HG03095 (cell line): Measurements from ENCODE around the gene C1GALT1.
"Not testable (repeated sequence)": the region's sequence is repeated elsewhere in the genome, so short reads cannot be mapped to it uniquely, and the experiment has no call there.

Experiments used
- ATAC-seq: cut with Tn5 transposase; IDR thresholded peaks from one replicate; pipeline ENCODE4 v1.9.1; 2021; ENCODE audit warnings: moderate library complexity; ENCODE audit not compliant: unreplicated experiment

The C1GALT1 gene

GRCh38 chr7:7182156-7183060 is at the start of gene C1GALT1:
C1GALT1 (plus strand) TSS chr7:7182544; CDS start chr7:7234320, 51,776 bp downstream.
- peak; percentile 83 for ATAC-seq

DNA sequence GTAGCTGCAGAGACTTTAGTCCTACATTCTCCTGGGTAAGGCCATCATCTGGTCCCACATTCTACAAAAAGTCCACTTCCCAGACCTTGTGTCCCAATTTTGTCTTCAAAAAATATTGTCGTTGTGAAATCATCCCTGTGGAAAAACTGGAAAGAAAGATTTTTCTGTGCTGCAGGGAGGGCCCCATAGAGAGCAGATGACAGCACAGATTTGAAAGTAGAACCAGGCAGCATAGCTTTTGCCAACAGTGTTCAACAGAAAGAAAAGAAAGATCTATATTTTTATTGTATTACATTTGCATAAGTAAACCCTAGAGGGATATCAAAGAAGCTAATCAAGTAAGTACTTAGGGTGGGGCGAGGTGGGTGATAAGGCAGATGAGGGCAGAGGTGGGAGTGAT is 48.3 kb upstream of the C1GALT1 start:
- no peak for ATAC-seq

DNA sequence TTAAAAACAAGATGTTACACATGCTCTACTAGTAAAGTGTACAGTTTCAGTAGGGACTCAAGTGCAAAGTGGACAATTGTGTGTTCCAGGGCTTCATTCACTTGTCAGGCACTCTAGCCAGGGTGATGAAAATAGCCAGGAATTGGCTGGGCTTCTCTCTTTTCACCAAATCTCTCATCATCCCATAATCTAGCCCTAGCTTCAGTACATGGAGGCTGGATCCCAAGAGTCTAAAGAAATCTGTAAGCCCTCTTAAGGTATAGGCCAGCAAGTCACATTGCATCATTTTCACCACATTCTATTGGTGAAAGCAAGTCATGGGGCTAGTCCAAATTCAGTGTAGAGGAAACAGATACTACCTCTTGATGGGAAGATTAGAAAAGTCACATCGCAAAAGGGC is 47.3 kb upstream of the C1GALT1 start:
- no peak for ATAC-seq

DNA sequence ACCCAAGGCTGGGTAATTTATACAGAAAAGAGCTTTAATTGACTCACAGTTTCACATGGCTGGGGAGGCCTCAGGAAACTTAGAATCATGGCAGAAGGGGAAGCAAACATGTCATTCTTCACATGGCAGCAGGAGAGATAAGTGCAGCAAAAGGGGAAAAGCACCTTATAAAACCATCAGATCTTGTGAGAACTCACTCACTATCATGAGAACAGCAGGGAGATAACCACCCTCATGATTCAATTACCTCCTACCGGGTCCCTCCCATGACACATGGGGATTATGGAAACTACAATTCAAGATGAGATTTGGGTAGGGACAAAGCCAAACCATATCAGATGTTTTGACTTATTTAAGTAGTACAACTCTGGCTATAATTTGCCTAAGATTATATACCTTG is 46.4 kb upstream of the C1GALT1 start:
- ATAC-seq, result not testable (repeated sequence)

- no peak for ATAC-seq
These were observed 45.6 kb upstream of the C1GALT1 start for GRCh38 chr7:7136466-7137381.

DNA sequence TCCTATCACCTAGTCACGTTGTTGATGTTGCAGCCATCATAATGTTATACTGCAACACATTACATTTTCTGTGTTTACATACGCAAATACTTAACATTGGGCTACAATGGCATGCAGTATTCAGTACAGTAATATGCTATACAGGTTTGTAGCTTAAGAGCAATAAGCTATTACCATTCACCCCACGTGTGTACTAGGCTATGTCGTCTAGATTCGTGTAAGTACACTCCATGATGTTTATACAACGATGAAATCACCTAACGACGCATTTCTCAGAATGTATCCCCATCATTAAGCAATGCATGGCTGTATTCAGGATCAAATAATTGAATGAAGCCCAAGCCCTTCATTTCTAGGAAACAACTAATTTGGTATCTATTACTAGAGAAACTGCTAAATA is 43.4 kb upstream of the C1GALT1 start:
- no peak for ATAC-seq

DNA sequence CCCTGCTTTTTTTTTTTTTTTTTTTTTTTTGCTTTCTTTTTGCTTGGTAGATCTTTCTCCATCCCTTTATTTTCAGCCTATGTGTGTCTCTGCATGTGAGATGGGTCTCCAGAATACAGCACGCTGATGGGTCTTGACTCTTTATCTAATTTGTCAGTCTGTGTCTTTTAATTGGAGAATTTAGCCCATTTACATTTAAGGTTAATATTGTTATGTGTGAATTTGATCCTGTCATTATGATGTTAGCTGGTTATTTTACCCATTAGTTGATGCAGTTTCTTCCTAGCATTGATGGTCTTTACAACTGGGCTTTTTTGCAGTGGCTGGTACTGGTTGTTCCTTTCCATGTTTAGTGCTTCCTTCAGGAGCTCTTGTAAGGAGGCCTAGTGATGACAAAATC is 38.9 kb upstream of the C1GALT1 start:
- not testable (repeated sequence) for ATAC-seq

DNA sequence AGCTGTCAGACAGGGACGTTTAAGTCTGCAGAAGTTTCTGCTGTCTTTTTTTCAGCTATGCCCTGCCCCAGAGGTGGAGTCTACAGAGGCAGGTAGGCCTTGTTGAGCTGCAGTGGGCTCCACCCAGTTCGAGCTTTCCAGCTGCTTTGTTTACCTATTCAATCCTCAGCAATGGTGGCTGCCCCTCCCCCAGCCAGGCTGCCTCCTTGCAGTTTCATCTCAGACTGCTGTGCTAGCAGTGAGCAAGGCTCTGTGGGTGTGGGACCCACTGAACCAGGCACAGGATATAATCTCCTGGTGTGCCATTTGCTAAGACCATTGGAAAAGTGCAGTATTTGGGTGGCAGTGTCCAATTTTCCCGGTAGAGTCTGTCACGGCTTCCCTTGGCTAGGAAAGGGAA is 37.2 kb upstream of the C1GALT1 start:
- ATAC-seq, result not testable (repeated sequence)

DNA sequence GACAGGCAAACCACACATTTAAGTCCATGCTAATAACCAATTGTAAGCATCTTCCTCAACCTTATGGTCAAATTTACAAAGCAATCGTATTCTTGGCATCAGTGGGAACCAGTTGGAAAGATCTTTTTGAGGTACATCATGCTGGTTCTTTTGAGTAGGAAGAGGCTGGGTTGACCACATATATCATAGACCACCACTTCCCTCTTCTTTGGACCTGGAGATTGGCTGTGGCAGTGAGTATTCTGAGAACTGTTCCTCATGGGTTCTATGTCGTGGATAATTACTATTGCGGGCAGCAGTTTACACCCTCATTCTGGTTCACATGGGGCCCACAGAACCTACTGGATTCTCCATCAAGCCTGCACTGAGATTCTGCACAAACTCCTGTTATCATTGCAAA is 35.5 kb upstream of the C1GALT1 start:
- ATAC-seq, result no peak

DNA sequence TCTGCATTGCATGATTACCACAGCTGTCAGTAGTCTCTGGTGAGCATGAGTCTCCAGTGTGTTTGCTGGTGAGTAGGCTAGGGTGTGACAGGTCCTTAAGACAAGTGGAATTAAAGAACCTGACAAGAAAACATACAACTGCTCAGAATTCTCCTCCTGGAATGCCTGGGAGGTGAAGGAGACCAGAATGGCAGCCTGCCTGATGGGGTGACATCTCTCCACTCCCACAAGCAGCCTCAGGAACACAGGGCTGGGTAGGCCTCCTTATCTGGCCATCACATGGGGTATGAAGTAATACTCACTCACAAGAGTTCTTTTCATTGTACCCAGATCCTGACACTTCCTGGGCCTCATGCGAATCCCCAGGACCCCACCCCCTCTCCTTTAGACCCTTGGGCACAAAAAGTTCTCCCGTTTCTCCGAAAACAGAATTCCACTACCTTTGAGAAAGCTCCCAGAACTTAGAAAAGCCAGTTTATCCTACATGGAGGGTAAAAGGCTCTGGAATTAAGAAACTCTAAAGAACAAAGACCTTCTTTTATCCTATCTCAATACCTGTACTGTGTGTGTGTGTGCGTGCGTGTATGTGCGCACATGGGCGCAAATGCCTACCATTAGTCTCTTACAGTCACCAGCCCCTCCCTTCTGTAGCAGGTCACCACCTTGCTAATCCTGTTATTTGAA is 33.4 kb upstream of the C1GALT1 start:
- ATAC-seq, result no peak

DNA sequence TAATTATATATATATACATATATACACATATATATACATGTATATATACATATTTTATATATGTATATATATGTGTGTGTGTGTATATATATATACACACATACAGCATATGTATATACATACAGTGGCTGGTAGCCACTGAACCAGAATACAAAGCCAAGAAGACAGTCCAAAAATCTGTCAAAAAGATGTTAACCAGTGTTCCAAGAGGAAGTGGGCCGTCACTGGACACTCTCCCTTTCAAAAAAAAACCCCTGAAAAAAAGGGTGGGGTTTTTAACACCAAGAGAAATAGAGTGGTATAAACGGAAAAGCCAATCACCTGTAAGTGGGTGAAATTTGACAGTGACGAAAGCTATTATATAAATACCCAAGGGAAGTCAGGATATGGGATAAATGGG is 31.1 kb upstream of the C1GALT1 start:
- no peak for ATAC-seq

GRCh38 chr7:7151865-7152264 is 30.5 kb upstream of the C1GALT1 start:
- ATAC-seq, result no peak

GRCh38 chr7:7152315-7152714 is 30.0 kb upstream of the C1GALT1 start:
- no peak for ATAC-seq

DNA sequence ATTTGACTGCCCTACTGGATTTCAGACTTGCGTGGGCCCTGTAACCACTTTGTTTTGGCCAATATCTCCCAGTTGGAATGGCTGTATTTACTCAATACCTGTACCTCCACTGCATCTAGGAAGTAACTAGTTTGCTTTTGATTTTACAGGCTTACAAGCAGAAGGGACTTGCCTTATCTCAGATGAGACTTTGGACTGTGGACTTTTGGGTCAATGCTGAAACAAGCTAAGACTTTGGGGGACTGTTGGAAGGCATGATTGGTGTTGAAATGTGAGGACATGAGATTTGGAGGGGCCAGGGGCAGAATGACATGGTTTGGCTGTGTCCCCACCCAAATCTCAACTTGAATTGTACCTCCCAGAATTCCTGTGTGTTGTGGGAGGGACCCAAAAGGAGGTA is 28.0 kb upstream of the C1GALT1 start:
- not testable (repeated sequence) for ATAC-seq

GRCh38 chr7:7156663-7157062 is 25.7 kb upstream of the C1GALT1 start:
- ATAC-seq, result no peak

DNA sequence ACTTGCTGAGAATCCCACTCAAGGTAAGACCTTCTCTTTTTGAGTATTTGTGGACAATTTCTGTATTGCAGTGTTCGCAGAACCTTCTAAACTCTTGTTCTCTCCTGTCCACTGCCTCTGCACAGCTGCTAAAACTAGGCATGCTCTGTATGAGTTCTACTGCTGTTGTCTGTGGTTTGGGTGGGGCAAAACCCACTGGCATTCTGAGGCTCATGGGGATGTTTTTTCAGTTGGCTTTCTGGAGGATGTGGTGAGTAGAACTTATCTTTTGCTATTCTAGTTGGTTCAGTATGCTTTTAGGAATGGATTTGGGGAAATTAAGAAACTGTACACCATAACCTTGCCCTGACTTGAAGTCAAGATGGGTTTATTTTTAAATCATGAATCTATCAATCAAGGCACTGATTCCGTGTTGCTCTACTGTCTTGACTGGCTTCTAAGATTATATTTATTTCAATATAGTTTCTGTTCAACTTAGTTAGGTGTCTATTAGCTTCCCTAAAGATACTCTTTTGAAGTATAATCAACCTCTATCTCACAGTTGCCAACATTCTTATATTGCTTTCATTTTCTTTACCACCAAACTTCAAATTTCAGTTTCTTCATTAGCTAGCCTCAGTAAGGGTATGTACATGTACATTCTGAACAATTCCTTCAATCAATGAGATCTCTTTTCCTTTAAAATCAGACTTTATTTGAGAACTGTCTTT is 25.0 kb upstream of the C1GALT1 start:
- peak; percentile 82 for ATAC-seq

DNA sequence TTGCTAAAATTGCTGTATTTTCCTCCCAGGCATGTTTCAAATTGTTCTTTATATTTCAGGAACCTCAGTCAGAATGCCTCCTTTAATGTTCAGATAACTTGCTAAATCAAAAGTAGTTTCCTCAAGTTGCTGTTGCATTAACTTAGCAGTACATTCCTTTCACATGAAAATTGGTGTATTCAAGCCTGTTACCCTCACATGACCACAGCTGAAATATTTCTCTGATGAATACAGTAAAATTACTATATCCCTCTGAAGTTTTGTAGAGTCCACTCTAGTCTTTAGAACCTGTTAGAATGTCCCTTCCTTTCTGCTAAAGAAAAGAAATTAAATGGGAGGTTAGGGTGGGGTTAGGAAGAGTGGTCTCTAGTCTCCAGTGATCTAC is 24.5 kb upstream of the C1GALT1 start:
- ATAC-seq, result no peak

DNA sequence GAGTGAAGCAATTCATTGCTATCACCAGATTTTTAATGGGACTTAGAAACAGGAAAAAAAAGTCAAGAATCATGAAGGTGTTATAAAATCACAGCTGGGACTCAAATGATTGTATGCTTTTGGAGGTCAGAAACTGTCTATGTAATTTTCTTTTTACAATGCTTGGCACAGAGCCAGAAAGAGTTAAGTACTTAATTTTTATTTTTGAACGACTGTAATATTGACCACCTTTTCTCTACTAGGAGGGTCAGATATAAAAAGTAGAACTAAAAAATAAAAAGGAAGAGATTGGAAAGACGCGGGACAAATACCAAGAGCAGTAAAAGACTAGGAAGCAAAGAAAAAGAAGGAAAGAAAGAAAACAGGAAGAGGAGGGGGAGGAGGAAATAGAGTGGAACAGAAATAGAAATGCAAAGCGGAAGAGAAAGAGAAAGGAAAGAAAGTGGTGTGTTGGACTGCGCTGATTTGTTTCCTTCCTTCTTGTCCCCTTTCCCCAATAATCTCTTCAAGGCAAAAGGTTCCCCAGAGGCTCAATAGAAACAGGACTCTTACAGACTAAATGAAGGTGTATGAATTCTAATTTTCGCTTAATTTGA is 23.2 kb upstream of the C1GALT1 start:
- no peak for ATAC-seq

DNA sequence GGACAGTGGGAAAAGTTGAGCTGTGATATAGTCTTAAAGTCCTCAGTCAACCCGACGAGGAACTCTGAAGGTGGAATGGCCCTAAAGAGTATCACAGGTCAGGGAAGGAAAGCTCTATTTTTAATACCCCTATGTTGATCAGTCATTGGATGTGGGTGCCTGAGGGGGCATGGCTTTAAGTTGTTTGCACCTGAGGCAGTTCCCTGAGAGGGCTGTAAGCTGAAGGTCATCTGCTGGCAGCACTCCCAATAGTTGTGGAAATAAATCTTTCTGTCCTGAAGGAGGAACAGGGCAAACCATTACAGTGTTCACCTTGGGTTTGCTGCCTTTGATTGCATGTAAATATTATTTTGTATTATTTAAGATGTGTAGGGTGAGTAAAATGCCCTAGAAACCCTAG is 17.8 kb upstream of the C1GALT1 start:
- ATAC-seq, result no peak

DNA sequence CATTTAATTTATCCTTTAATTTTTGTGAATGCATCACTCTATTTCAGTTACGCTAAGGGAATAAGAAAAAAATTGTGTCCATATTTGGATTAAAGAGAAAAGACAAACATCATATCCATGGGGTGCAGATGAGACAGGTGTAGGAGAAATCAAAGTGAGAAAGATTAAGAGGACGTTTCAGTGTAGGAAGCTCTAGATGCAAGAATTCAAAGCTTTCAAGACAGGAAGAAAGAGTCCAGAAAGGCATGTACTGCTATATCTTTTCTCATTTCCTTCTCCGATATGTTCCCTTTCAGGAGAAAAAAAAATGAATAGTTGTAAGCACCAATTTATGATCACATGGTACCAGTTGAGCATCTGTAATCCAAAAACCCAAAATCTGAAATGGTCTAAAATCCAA is 17.0 kb upstream of the C1GALT1 start:
- no peak for ATAC-seq
